IMR-90 (cell line): ENCODE measurements around the gene BAIAP2L1. TPM values are rescaled to one million over a fixed set of nuclear protein-coding genes. Genes with fewer than 3 reads are reported as not detected.

ENCODE experiments used
- ATAC-seq: fragments of 200-7000 bp; cut with Tn5 transposase; 2 replicates; pipeline ENCODE4 v1.9.1; 2020; ENCODE audit warnings: low read depth, mild to moderate bottlenecking, moderate library complexity
- BruUV-seq: library from RNA; stranded (reverse); fragments of 400-500 nt; replicated peaks from 2 replicates; lab custom pipeline; 2021; lab: Mats Ljungman, UMichigan
- CTCF ChIA-PET: fragments of 300-600 bp; formaldehyde crosslinking; extraction: SDS; loops from one replicate; lab custom pipeline; 2021; ENCODE audit warnings: antibody characterized with exemption; lab: Yijun Ruan, JAX
- POLR2A ChIA-PET: fragments of 300-600 bp; sonication (Branson Sonifier 250); formaldehyde crosslinking; loops from one replicate; lab custom pipeline; 2022; ENCODE audit warnings: antibody characterized with exemption; ENCODE audit not compliant: unreplicated experiment; lab: Charles Lee
- DNase-seq: peaks from one replicate; pipeline ENCODE4 v3.0.0; 2013
- H2AFZ ChIP-seq: replicated peaks from 2 replicates; pipeline ENCODE3; 2013; ENCODE audit warnings: low read length, mild to moderate bottlenecking; ENCODE audit not compliant: poor library complexity
- H2AK5ac ChIP-seq: 2 replicates; pipeline ENCODE4 v1.6.1; 2013; ENCODE audit warnings: low read depth, low read length, inconsistent platforms
- H2AK9ac ChIP-seq: replicated peaks from 2 replicates; pipeline ENCODE3; 2013; ENCODE audit warnings: mild to moderate bottlenecking, low read depth, low read length, moderate library complexity; ENCODE audit not compliant: poor library complexity
- H2BK120ac ChIP-seq: 2 replicates; pipeline ENCODE4 v1.6.1; 2013; ENCODE audit warnings: low read depth, low read length, inconsistent platforms
- H2BK15ac ChIP-seq: 3 replicates; pipeline ENCODE4 v1.6.1; 2013; ENCODE audit warnings: low read depth, low read length, inconsistent platforms
- H2BK20ac ChIP-seq: 2 replicates; pipeline ENCODE4 v1.6.1; 2013; ENCODE audit warnings: low read depth, mild to moderate bottlenecking, inconsistent platforms, low read length, moderate library complexity
- H2BK5ac ChIP-seq: 2 replicates; pipeline ENCODE4 v1.6.1; 2013; ENCODE audit warnings: mild to moderate bottlenecking, low read depth, low read length, inconsistent platforms; ENCODE audit not compliant: poor library complexity, severe bottlenecking
- H3K14ac ChIP-seq: replicated peaks from 2 replicates; pipeline ENCODE4 v1.6.1; 2013; ENCODE audit warnings: low read depth, low read length, inconsistent platforms
- H3K18ac ChIP-seq: 2 replicates; pipeline ENCODE4 v1.6.1; 2013; ENCODE audit warnings: low read depth, low read length, control low read depth
- H3K23ac ChIP-seq: 2 replicates; pipeline ENCODE4 v1.6.1; 2013; ENCODE audit warnings: low read depth, low read length, inconsistent platforms
- H3K27ac ChIP-seq: 2 replicates; pipeline ENCODE4 v1.5.1; 2013; ENCODE audit warnings: mild to moderate bottlenecking, control low read depth, low read length; ENCODE audit not compliant: insufficient read depth
- H3K27me3 ChIP-seq: 2 replicates; pipeline ENCODE4 v1.6.1; 2013; ENCODE audit warnings: low read length; ENCODE audit not compliant: control insufficient read depth, insufficient read depth
- H3K36me3 ChIP-seq: 2 replicates; pipeline ENCODE4 v1.6.1; 2013; ENCODE audit warnings: low read length, mixed read lengths; ENCODE audit not compliant: control insufficient read depth, insufficient read depth
- H3K4ac ChIP-seq: 2 replicates; pipeline ENCODE4 v1.6.1; 2013; ENCODE audit warnings: low read depth, low read length, inconsistent platforms
- H3K4me1 ChIP-seq: 2 replicates; pipeline ENCODE4 v1.6.1; 2013; ENCODE audit warnings: low read length, mixed read lengths; ENCODE audit not compliant: control insufficient read depth, insufficient read depth
- H3K4me2 ChIP-seq: 2 replicates; pipeline ENCODE4 v1.6.1; 2013; ENCODE audit warnings: low read depth, mild to moderate bottlenecking, control low read depth, low read length, moderate library complexity
- H3K4me3 ChIP-seq: 2 replicates; pipeline ENCODE4 v1.5.1; 2013; ENCODE audit warnings: low read depth, mild to moderate bottlenecking, control low read depth, low read length, moderate library complexity; ENCODE audit not compliant: insufficient read depth
- H3K56ac ChIP-seq: 2 replicates; pipeline ENCODE4 v1.6.1; 2013; ENCODE audit warnings: low read length, inconsistent platforms; ENCODE audit not compliant: insufficient read depth; ENCODE audit errors: extremely low read depth
- H3K79me1 ChIP-seq, 2 experiments: 2 replicates each; pipeline ENCODE4 v1.6.1; 2013; ENCODE audit warnings: low read length in 2 of 2, inconsistent platforms in 1 of 2, low read depth in 1 of 2
- H3K9ac ChIP-seq: 2 replicates; pipeline ENCODE4 v1.6.1; 2013; ENCODE audit warnings: low read depth, low read length, control low read depth
- H3K9me1 ChIP-seq: 2 replicates; pipeline ENCODE4 v1.6.1; 2013; ENCODE audit warnings: low read length, inconsistent platforms; ENCODE audit not compliant: insufficient read depth
- H3K9me3 ChIP-seq: 2 replicates; pipeline ENCODE4 v1.6.1; 2013; ENCODE audit warnings: low read length; ENCODE audit not compliant: control insufficient read depth, insufficient read depth
- H4K20me1 ChIP-seq: 2 replicates; pipeline ENCODE4 v1.6.1; 2013; ENCODE audit warnings: low read length, inconsistent platforms; ENCODE audit not compliant: insufficient read depth
- H4K5ac ChIP-seq: 2 replicates; pipeline ENCODE4 v1.6.1; 2013; ENCODE audit warnings: mild to moderate bottlenecking, low read depth, low read length, control low read depth
- H4K8ac ChIP-seq, 2 experiments: 2 replicates each; pipeline ENCODE4 v1.6.1; 2013; ENCODE audit warnings: low read depth in 2 of 2, low read length in 2 of 2, control low read depth in 1 of 2, inconsistent platforms in 1 of 2
- H4K91ac ChIP-seq: 2 replicates; pipeline ENCODE4 v1.6.1; 2013; ENCODE audit warnings: low read depth, low read length, inconsistent platforms; ENCODE audit not compliant: insufficient read depth
- CEBPB ChIP-seq: IDR thresholded peaks from 2 replicates; pipeline ENCODE4 v1.6.1; 2012; ENCODE audit warnings: low read depth, low read length, improper control_type of control experiment
- MAZ ChIP-seq: IDR thresholded peaks from 2 replicates; pipeline ENCODE4 v1.6.1; 2012; ENCODE audit warnings: low read depth, mild to moderate bottlenecking, low read length, improper control_type of control experiment, moderate library complexity, borderline replicate concordance
- MXI1 ChIP-seq: IDR thresholded peaks from 2 replicates; pipeline ENCODE4 v1.6.1; 2012; ENCODE audit warnings: low read depth, mild to moderate bottlenecking, low read length, moderate library complexity, borderline replicate concordance
- WGBS, 2 experiments: methylation state at CpG; one replicate each; pipeline versions ENCODE4 v1.1.5 to v1.1.7; 2013; ENCODE audit warnings: missing lambda C conversion rate in 2 of 2; ENCODE audit not compliant: insufficient read length in 1 of 2; ENCODE audit errors: extremely low coverage in 2 of 2; 5-methylcytosine and 5-hydroxymethylcytosine counted together
- dilution Hi-C: fragments of 300-500 bp; cut with HindIII; formaldehyde crosslinking; loops from one replicate; pipeline ENCODE4 v1.14.3; 2018; ENCODE audit warnings: low sequenced_read_pairs; ENCODE audit not compliant: unreplicated experiment
- in situ Hi-C: fragments of 300-500 bp; cut with MboI; formaldehyde crosslinking; loops from 3 replicates; pipeline ENCODE4 v1.14.3; 2019; ENCODE audit warnings: low sequenced_read_pairs, inconsistent platforms, mixed read lengths
- intact Hi-C: fragments of 100-400 bp; cut with micrococcal nuclease; formaldehyde crosslinking; loops from 2 replicates; pipeline ENCODE4 v1.10.0; 2022
- polyA plus RNA-seq, 3 experiments: library from polyadenylated mRNA; depleted of rRNA; stranded (reverse); fragments of >200 nt; gene quantifications; 2 replicates each; pipeline ENCODE4 v1.2.3, GENCODE V29; 2012; ENCODE audit warnings: low replicate concordance in 1 of 3
- total RNA-seq: library from RNA; depleted of rRNA; stranded (reverse); fragments of >200 nt; gene quantifications from 2 replicates; pipeline ENCODE4 v1.2.3, GENCODE V29; 2012

The BAIAP2L1 gene
- total and polyA plus RNA-seq, 2 of the 4 experiments (the other 2 are of a cell fraction): 2.2 to 6.0 TPM

GRCh38 chr7:98357751-98358161, 43.1 kb downstream of the BAIAP2L1 start:
- Histone ChIP-seq H3K56ac (no peak overlapping the region), H3K4me1 (peaks cover 14% of the 10 kb centered on the region), H3K4me3 (no peak overlapping the region), H3K79me1 (peaks cover 3 to 16% of the 10 kb centered on the region in 2 experiments), H3K27me3 (no peaks in the 10 kb centered on the region), H2BK20ac (0 out of 2 replicates have a peak overlapping the region, but pooled peaks have one; percentile 0), H2AFZ (no peak overlapping the region), H3K27ac (peak overlapping the region; percentile 43; the same call in 1 of the 2 replicates), H3K9me1 (peaks cover 10% of the 10 kb centered on the region), H4K8ac (no peak overlapping the region), H2BK15ac (no peak overlapping the region), H3K4ac (no peak overlapping the region), H3K36me3 (no peaks in the 10 kb centered on the region), H4K91ac (no peak overlapping the region), H2BK120ac (no peak overlapping the region), H3K23ac (no peak overlapping the region), H3K4me2 (no peak overlapping the region), H3K14ac (no peak overlapping the region), H3K9me3 (no peaks in the 10 kb centered on the region), H3K9ac (no peak overlapping the region), H2AK9ac (no peak overlapping the region), H2AK5ac (no peak overlapping the region), H3K18ac (no peak overlapping the region), H4K20me1 (no peaks in the 10 kb centered on the region), H4K5ac (no peak overlapping the region), H2BK5ac (peak overlapping the region; percentile 8)
- intact Hi-C loops: no loop called here
- no peak for TF ChIP-seq MXI1
- no peak for TF ChIP-seq MAZ
- peak; percentile 73 for TF ChIP-seq CEBPB
- in situ Hi-C loops: no loop called here
- ATAC-seq (no peak; the same call in 1 of the 2 replicates), DNase-seq (peak; percentile 24)
- no TSS peak for BruUV-seq
- WGBS, 2 experiments: no CpG with 5 or more reads among the region's 7 CpGs
- dilution Hi-C loops: no loop called here
- CTCF ChIA-PET: no interaction called here
- POLR2A ChIA-PET: no interaction called here
